KOPT-K1 (cell line): ENCODE results near the gene RAP1GAP.
A peak's percentile ranks its signal among the peaks of the same experiment; 100 is the strongest.

Experiments
- H3K27ac ChIP-seq: fragments of 200-600 bp; sonication (generic); 2 replicates; pipeline ENCODE4 v1.5.1; 2016; ENCODE audit warnings: antibody characterized with exemption, mild to moderate bottlenecking, low read depth, low read length; ENCODE audit not compliant: poor library complexity, severe bottlenecking
- H3K36me3 ChIP-seq: fragments of 200-600 bp; sonication (generic); 2 replicates; pipeline ENCODE4 v1.5.1; 2017; ENCODE audit warnings: antibody characterized with exemption, mild to moderate bottlenecking, low read length, moderate library complexity; ENCODE audit not compliant: insufficient read depth
- H3K9me3 ChIP-seq: fragments of 200-600 bp; sonication (generic); 2 replicates; pipeline ENCODE4 v1.5.1; 2017; ENCODE audit warnings: antibody characterized with exemption, low read length, mild to moderate bottlenecking; ENCODE audit not compliant: insufficient read depth, poor library complexity, severe bottlenecking

Gene RAP1GAP

DNA sequence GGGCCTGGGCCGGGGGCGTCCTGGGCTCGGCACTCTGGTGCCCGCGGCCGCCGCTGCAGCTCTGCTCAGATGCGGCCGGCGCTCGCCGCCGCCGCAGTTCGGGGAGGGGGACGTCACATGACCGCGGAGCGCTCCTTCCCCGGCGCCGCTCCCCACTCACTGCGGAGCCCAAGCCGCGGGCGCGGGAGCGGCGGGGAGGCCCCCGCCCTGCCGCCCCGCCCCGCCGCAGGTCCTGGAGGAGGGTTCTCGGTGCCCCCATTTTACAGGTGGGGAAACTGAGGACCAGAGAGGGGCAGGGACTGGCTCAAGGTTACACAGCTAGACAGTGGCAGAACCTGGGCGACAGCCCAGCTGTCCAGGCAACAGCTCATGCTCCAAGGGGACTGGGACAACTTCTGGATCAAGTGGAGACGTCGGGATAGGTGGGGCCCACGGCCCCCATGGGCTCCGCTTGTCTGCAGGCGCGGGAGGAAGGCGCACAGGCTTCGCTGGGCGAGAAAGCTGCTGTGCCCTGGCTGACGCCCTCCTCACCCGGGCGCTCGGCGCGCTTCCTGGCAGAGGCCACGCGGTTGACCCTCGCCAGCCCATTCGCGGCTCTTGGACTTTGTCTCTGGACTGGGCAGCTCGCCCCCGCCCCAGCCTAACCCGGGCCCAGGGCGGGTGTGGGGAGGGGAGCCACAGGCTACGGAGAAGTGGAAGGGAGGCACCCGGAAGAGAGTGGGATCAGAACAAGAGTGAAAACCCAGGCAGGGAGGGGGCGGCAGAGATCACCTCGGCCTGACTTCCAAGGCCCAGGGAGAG lies at the start of gene RAP1GAP:
Gene RAP1GAP, minus strand, starts transcription at position 100 of the 801 bp plus-strand sequence. CDS start 49,325 bp downstream, outside the sequence.
- no peaks in the 10 kb centered on the region for H3K9me3 ChIP-seq
- H3K36me3 ChIP-seq, result no peaks in the 10 kb centered on the region
- H3K27ac ChIP-seq, result peak within 1 kb of the TSS; percentile 29

GRCh38 chr1:21716169-21716568 lies 47.0 kb upstream of the RAP1GAP start:
- peaks cover 100% of the 10 kb centered on the region for H3K36me3 ChIP-seq
- no peaks in the 10 kb centered on the region for H3K9me3 ChIP-seq
- no peak overlapping the region for H3K27ac ChIP-seq

GRCh38 chr1:21707891-21708290 lies 38.7 kb upstream of the RAP1GAP start:
- Histone ChIP-seq H3K9me3 (no peaks in the 10 kb centered on the region), H3K27ac (no peak overlapping the region), H3K36me3 (peaks cover 83% of the 10 kb centered on the region)

DNA sequence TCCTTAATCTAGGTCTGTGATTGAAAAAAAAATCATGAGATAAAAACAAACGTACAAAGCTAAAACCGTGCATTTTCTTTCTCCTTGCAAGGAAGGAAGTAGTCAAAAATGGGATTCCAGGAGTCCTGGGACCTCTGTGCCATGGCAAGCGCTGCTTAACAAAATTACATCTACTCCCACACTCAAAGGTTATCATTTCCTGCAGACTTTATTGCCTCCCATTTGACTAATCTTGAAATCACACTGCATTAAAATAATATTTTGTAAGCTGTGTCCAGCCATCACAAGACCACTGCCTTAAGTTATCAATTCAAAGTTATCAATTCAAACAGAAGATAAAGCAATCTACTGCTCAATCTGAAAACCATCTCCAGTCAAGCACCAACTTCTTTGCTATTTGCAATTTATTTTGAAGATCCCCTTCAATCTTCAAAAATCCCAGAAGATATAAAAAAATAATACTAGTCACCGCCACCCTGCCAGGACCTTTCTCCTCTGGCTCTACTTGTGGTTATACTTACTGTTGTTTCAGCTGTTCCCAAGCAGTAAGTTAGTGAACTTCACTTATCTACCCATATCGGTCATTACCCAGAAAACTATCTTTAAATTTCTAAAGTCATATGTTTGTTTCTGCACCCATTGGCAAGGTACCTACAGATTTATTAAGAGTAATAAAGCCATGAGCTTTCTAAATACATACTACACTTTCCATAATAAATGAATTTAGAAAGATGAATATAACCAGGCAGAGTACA lies 38.1 kb upstream of the RAP1GAP start:
- Histone ChIP-seq H3K36me3 (peaks cover 83% of the 10 kb centered on the region), H3K27ac (no peak overlapping the region), H3K9me3 (no peaks in the 10 kb centered on the region)

GRCh38 chr1:21706151-21706835 lies 37.1 kb upstream of the RAP1GAP start:
- no peak overlapping the region for H3K27ac ChIP-seq
- H3K36me3 ChIP-seq, result peaks cover 83% of the 10 kb centered on the region
- no peaks in the 10 kb centered on the region for H3K9me3 ChIP-seq

DNA sequence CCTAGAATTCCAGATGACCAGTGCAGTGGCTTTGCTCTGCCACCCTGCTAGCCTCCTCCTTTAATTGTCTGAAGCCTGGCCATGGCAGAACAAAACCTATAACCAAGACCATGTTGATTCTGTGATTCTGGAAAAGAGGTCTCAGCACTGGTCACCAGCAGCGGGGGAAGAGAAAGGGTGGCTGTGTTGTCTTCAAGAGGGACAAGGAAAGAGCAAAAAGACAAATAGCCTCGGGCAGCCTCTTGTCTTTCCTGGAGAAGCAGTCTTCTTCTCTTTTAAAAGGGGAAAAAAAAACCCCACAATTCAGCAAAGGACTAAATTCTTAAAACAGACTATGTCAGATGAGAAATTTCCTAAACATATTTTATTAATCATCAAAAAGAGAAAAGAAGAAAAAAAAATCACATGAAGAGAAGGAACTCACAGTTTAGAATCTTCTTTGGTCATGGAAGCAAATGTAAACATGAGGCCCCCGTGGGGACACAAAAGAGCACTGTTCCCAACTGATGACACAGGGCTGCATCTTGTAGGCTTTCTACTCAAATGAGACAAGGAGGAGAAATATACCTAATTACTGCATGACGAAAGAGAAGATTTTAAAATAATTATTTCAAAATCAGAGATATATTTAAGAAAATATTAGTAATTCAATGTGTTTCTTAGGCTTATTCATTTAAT lies 36.3 kb upstream of the RAP1GAP start:
- Histone ChIP-seq H3K36me3 (peaks cover 89% of the 10 kb centered on the region), H3K9me3 (no peaks in the 10 kb centered on the region), H3K27ac (no peak overlapping the region)

DNA sequence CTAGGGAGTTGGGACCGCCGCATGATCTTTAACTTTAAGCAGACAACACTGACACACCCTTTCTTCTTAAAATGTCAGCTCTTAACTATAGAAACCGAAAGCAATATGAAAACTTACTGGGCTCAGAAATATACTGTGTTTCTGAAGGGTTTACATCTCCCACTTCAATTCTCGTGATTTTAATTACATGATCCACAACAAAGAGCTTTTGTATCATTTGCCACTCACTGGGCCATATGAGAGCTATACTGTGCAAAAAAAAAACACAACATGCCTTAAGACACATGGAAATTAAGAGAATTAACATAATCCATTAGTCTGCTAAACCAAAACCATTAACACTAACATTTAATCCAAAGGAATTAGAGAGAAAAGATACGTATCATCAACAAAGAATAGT lies 35.0 kb upstream of the RAP1GAP start:
- no peaks in the 10 kb centered on the region for H3K9me3 ChIP-seq
- no peak overlapping the region for H3K27ac ChIP-seq
- H3K36me3 ChIP-seq, result peaks cover 88% of the 10 kb centered on the region

- Histone ChIP-seq H3K9me3 (no peaks in the 10 kb centered on the region), H3K27ac (no peak overlapping the region), H3K36me3 (peaks cover 90% of the 10 kb centered on the region)
Observed at GRCh38 chr1:21703318-21703963, 34.3 kb upstream of the RAP1GAP start.

DNA sequence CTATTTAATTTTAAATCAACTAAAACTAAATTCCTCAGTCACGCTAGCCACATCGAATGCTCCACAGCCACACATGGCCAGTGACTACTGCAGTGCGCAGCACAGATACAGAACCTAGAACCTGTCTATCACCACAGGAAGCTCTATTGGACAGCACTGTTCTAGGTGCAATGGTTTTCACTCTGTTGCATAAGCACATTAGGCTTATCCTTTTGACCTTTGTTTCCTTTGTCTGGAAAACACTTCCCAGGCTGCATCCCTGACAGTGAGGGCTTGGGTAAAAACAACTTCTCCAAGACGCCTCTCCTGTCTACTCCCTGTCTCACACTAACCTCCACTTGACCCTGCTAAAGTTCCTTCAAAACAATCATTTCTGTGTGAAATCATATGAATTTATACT lies 33.6 kb upstream of the RAP1GAP start:
- peaks cover 89% of the 10 kb centered on the region for H3K36me3 ChIP-seq
- H3K9me3 ChIP-seq, result no peaks in the 10 kb centered on the region
- no peak overlapping the region for H3K27ac ChIP-seq

DNA sequence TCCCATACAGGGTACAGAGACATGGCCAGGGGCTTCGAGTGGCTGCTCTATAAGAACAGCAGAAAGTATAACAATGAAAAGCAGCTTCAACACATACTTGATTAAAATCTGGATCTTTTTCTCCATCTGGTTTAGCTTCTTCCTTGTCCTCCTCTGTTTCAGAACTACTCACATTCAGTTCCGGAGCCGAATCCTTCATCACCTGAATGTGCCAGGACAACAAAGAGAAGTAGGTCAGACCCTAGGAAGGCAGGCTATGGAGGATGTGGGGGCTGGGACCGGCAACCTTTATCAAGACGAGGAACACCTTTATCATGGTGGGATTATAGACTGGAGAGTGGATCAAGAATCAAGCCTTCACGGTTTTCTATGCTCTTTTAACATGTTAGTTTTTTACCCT lies 32.2 kb upstream of the RAP1GAP start:
- H3K9me3 ChIP-seq, result no peaks in the 10 kb centered on the region
- no peak overlapping the region for H3K27ac ChIP-seq
- peaks cover 88% of the 10 kb centered on the region for H3K36me3 ChIP-seq

DNA sequence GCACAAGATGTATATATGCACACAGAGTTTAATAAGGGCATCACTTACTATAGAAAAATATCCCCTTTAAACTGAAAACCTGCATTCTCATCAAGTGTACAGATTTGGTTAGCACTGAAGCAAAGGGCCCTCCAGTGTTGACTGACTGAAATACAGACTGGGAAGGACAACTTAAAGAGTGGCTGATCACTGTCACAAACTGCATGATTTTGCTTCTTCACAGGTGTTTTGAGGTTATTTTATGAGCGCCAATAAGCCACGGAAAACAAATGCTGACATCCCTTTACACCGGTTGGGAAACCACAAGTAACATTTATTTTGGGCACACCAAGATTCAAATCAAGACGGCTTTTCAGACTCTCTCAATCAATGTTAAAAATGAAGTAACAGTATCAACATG lies 30.9 kb upstream of the RAP1GAP start:
- H3K9me3 ChIP-seq, result no peaks in the 10 kb centered on the region
- no peak overlapping the region for H3K27ac ChIP-seq
- peaks cover 88% of the 10 kb centered on the region for H3K36me3 ChIP-seq

GRCh38 chr1:21696931-21697330 lies 27.8 kb upstream of the RAP1GAP start:
- H3K9me3 ChIP-seq, result no peaks in the 10 kb centered on the region
- peaks cover 87% of the 10 kb centered on the region for H3K36me3 ChIP-seq
- no peak overlapping the region for H3K27ac ChIP-seq

- Histone ChIP-seq H3K36me3 (peaks cover 91% of the 10 kb centered on the region), H3K27ac (no peak overlapping the region), H3K9me3 (no peaks in the 10 kb centered on the region)
Observed at GRCh38 chr1:21693732-21694131, 24.6 kb upstream of the RAP1GAP start.

GRCh38 chr1:21691739-21692138 lies 22.6 kb upstream of the RAP1GAP start:
- H3K36me3 ChIP-seq, result peaks cover 96% of the 10 kb centered on the region
- no peak overlapping the region for H3K27ac ChIP-seq
- H3K9me3 ChIP-seq, result no peaks in the 10 kb centered on the region
